DMS 273 (cell line): ENCODE results near the gene TGM6.

ENCODE experiments used
- DNase-seq: peaks from one replicate; lab custom pipeline; 2025; ENCODE audit not compliant: unreplicated experiment; lab: John Stamatoyannopoulos, UW

TGM6 gene

GRCh38 chr20:2363587-2363986 lies 17.1 kb upstream of the TGM6 start:
- no peak for DNase-seq

- DNase-seq, result no peak
These were observed 16.7 kb upstream of the TGM6 start for GRCh38 chr20:2364044-2364443.

GRCh38 chr20:2365091-2365490 lies 15.6 kb upstream of the TGM6 start:
- no peak for DNase-seq

- DNase-seq, result no peak
These were observed 15.0 kb upstream of the TGM6 start for GRCh38 chr20:2365666-2366065.

- no peak for DNase-seq
These were observed 12.1 kb upstream of the TGM6 start for GRCh38 chr20:2368621-2369020.

GRCh38 chr20:2373098-2373497 lies 7.6 kb upstream of the TGM6 start:
- no peak for DNase-seq

GRCh38 chr20:2374346-2375125 lies 6.2 kb upstream of the TGM6 start:
- no peak for DNase-seq

GRCh38 chr20:2378893-2379292 lies 1.8 kb upstream of the TGM6 start:
- DNase-seq, result no peak

- DNase-seq, result peak; percentile 41
These were observed 1.0 kb upstream of the TGM6 start for GRCh38 chr20:2379511-2380229.

GRCh38 chr20:2381303-2381702 lies 602 bp downstream of the TGM6 start:
- DNase-seq, result no peak

GRCh38 chr20:2382833-2383232 lies 2.1 kb downstream of the TGM6 start:
- no peak for DNase-seq

- DNase-seq, result no peak
These were observed 4.3 kb downstream of the TGM6 start for GRCh38 chr20:2385026-2385425.

GRCh38 chr20:2385496-2385895 lies 4.8 kb downstream of the TGM6 start:
- no peak for DNase-seq

GRCh38 chr20:2386516-2387179 lies 5.9 kb downstream of the TGM6 start:
- peak; percentile 21 for DNase-seq

GRCh38 chr20:2387180-2387577 lies 6.5 kb downstream of the TGM6 start:
- DNase-seq, result peak; percentile 85

GRCh38 chr20:2387580-2387979 lies 6.9 kb downstream of the TGM6 start:
- DNase-seq, result peak; percentile 83

GRCh38 chr20:2390951-2391675 lies 10.4 kb downstream of the TGM6 start:
- no peak for DNase-seq

GRCh38 chr20:2394411-2395055 lies 13.8 kb downstream of the TGM6 start:
- no peak for DNase-seq

GRCh38 chr20:2395136-2395535 lies 14.4 kb downstream of the TGM6 start:
- DNase-seq, result no peak

GRCh38 chr20:2396241-2396814 lies 15.6 kb downstream of the TGM6 start:
- no peak for DNase-seq
